Putamen (tissue), 1 donor: ENCODE measurements around the gene DISP2.
A peak's percentile ranks its signal among the peaks of the same experiment; 100 is the strongest.

ENCODE experiments used
- DNase-seq: peaks from one replicate; pipeline ENCODE4 v3.0.0-alpha.2; 2016; ENCODE audit warnings: low spot score

Gene DISP2

GRCh38 chr15:40357723-40358470 lies at the start of gene DISP2:
DISP2 (plus strand) TSS chr15:40358219; CDS start chr15:40358322, 103 bp downstream.
- peak; percentile 87 for DNase-seq

GRCh38 chr15:40309344-40309862 lies 48.6 kb upstream of the DISP2 start:
- no peak for DNase-seq

GRCh38 chr15:40310001-40310959 lies 47.7 kb upstream of the DISP2 start:
- DNase-seq: no peak

GRCh38 chr15:40310993-40311392 lies 47.0 kb upstream of the DISP2 start:
- DNase-seq: no peak

GRCh38 chr15:40312370-40313158 lies 45.5 kb upstream of the DISP2 start:
- no peak for DNase-seq

- no peak for DNase-seq
These were observed 44.3 kb upstream of the DISP2 start for GRCh38 chr15:40313531-40314398.

GRCh38 chr15:40314723-40315276 lies 43.2 kb upstream of the DISP2 start:
- no peak for DNase-seq

GRCh38 chr15:40316931-40317330 lies 41.1 kb upstream of the DISP2 start:
- no peak for DNase-seq

GRCh38 chr15:40317580-40317979 lies 40.4 kb upstream of the DISP2 start:
- no peak for DNase-seq

GRCh38 chr15:40320409-40320808 lies 37.6 kb upstream of the DISP2 start:
- no peak for DNase-seq

- DNase-seq: peak; percentile 74
These were observed 37.1 kb upstream of the DISP2 start for GRCh38 chr15:40320931-40321371.

- no peak for DNase-seq
These were observed 35.3 kb upstream of the DISP2 start for GRCh38 chr15:40322531-40323238.

- DNase-seq: peak; percentile 90
These were observed 34.6 kb upstream of the DISP2 start, which contains the start of gene INAFM2 for GRCh38 chr15:40323239-40323952. INAFM2 (plus strand) TSS chr15:40323692; CDS start chr15:40324056, 364 bp downstream.

GRCh38 chr15:40323953-40324937 lies 33.8 kb upstream of the DISP2 start:
- no peak for DNase-seq

- no peak for DNase-seq
These were observed 32.8 kb upstream of the DISP2 start for GRCh38 chr15:40325188-40325587.

- DNase-seq: no peak
These were observed 32.3 kb upstream of the DISP2 start for GRCh38 chr15:40325700-40326099.

- no peak for DNase-seq
These were observed 30.6 kb upstream of the DISP2 start for GRCh38 chr15:40327457-40327856.

GRCh38 chr15:40328176-40328575 lies 29.8 kb upstream of the DISP2 start:
- DNase-seq: no peak
